K562 (cell line): ENCODE data around the gene MAST3. TPM values are rescaled to one million over a fixed set of nuclear protein-coding genes. Genes with fewer than 3 reads are reported as not detected.

Experiments
- ADNP ChIP-seq: fragments of 200-800 bp; sonication (Bioruptor generic); IDR thresholded peaks from 2 replicates; pipeline ENCODE4 v1.6.1; 2016; ENCODE audit warnings: missing genetic modification characterization, missing compliant biosample characterization
- ATF1 ChIP-seq, 2 experiments: fragments of 450-650 bp in 1 of 2; IDR thresholded peaks; 2 replicates each; pipeline ENCODE4 v1.6.1; 2016; ENCODE audit warnings: missing compliant biosample characterization in 1 of 2, missing genetic modification characterization in 1 of 2
- BCL6 ChIP-seq: fragments of 250-450 bp; sonication (Bioruptor Pico); IDR thresholded peaks from 2 replicates; pipeline ENCODE4 v1.4.0; 2020
- CTBP1 ChIP-seq: fragments of 450-650 bp; IDR thresholded peaks from 2 replicates; pipeline ENCODE4 v1.6.1; 2016; ENCODE audit warnings: borderline replicate concordance
- PML ChIP-seq: IDR thresholded peaks from 2 replicates; pipeline ENCODE4 v1.6.1; 2012; ENCODE audit warnings: low read length, inconsistent platforms
- SNRNP70 ChIP-seq: fragments of 200-400 bp; formaldehyde crosslinking; optimal IDR thresholded peaks from 2 replicates; pipeline ENCODE3; 2017; ENCODE audit warnings: low read depth, low read length
- SRSF3 ChIP-seq: fragments of 200-400 bp; formaldehyde crosslinking; IDR thresholded peaks from 2 replicates; pipeline ENCODE4 v1.6.1; 2016; ENCODE audit warnings: mild to moderate bottlenecking, low read length, moderate library complexity; ENCODE audit not compliant: insufficient read depth
- XRCC5 ChIP-seq: fragments of 200-400 bp; formaldehyde crosslinking; IDR thresholded peaks from 2 replicates; pipeline ENCODE4 v1.6.1; 2017; ENCODE audit warnings: low read depth, mild to moderate bottlenecking, low read length
- ZSCAN29 ChIP-seq: fragments of 450-650 bp; IDR thresholded peaks from 2 replicates; pipeline ENCODE4 v1.6.1; 2017
- polyA plus RNA-seq, 8 experiments: library from polyadenylated mRNA; depleted of rRNA in 4 of 8; stranded (reverse) in 5 of 8; unstranded in 3 of 8; fragments of >200 nt; fragmentation: Nextera tagmentation in 2 of 8; fragmentation: Illumina TruSeq in 1 of 8; extraction: Ambion mirVana in 2 of 8; extraction: Trizol in 1 of 8; gene quantifications; 2 replicates each; pipeline versions ENCODE4 v1.2.1 to v1.2.3, GENCODE V29; 2011 to 2014; ENCODE audit warnings: inconsistent platforms in 1 of 8, missing spikeins in 1 of 8
- total RNA-seq, 7 experiments: library from RNA; depleted of rRNA in 6 of 7; stranded (reverse); fragments of >200 nt in 6 of 7; fragmentation: Illumina TruSeq in 2 of 7; extraction: Trizol in 2 of 7; gene quantifications; 2 replicates each; pipeline versions ENCODE4 v1.2.1 to v1.2.3, GENCODE V29; 2011 to 2021; ENCODE audit warnings: low replicate concordance in 1 of 7
- TF ChIP-seq, protein P1 (sequence below): fragments of 450-650 bp; IDR thresholded peaks from 2 replicates; pipeline ENCODE4 v1.6.1; 2016; ENCODE audit warnings: mild to moderate bottlenecking, moderate library complexity
- TF ChIP-seq, protein P2 (sequence below): fragments of 250-450 bp; sonication (Bioruptor Pico); IDR thresholded peaks from 2 replicates; pipeline ENCODE4 v1.5.0; 2020; ENCODE audit warnings: mild to moderate bottlenecking, borderline replicate concordance
- TF ChIP-seq, protein P3 (sequence below): fragments of 450-650 bp; IDR thresholded peaks from 2 replicates; pipeline ENCODE4 v1.7.1; 2018; ENCODE audit warnings: mild to moderate bottlenecking, low read depth; ENCODE audit not compliant: partially characterized antibody

Gene MAST3
- total and polyA plus RNA-seq, 9 of the 15 experiments (the other 6 are each of a cell fraction or from before 2014, with no cell fraction given) = 0.94 to 9.9 (median 2.4) TPM

DNA sequence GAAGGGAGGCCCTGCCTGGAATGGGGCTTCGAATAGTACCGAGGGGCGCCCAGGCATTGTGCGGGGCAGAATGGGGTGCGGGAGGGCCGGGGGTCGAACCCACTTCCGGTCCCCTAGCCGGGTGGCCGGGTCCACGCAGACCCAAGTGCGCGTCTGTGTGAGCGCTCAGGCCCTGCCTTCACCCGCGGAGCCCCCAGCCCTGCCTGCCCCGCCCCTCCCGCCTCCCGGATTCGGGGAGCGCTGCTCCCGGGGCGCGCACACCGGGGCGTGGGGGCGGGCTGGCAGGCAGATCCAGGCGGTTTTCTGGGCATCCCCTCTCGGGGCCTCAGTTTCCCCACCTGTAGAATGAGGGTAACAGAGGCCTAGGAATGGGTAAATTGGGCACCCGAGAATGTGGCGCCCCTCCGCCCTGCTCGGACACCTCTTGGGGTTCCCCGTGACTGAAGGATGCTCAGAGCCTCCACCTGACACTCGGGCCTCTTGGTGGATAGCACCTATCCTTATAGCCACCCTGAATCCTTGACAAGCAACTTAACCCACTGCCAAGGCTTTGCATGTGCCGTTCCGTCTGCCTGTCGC is 56.1 kb downstream of the MAST3 start (continued):
- TF ChIP-seq, protein P1, sequence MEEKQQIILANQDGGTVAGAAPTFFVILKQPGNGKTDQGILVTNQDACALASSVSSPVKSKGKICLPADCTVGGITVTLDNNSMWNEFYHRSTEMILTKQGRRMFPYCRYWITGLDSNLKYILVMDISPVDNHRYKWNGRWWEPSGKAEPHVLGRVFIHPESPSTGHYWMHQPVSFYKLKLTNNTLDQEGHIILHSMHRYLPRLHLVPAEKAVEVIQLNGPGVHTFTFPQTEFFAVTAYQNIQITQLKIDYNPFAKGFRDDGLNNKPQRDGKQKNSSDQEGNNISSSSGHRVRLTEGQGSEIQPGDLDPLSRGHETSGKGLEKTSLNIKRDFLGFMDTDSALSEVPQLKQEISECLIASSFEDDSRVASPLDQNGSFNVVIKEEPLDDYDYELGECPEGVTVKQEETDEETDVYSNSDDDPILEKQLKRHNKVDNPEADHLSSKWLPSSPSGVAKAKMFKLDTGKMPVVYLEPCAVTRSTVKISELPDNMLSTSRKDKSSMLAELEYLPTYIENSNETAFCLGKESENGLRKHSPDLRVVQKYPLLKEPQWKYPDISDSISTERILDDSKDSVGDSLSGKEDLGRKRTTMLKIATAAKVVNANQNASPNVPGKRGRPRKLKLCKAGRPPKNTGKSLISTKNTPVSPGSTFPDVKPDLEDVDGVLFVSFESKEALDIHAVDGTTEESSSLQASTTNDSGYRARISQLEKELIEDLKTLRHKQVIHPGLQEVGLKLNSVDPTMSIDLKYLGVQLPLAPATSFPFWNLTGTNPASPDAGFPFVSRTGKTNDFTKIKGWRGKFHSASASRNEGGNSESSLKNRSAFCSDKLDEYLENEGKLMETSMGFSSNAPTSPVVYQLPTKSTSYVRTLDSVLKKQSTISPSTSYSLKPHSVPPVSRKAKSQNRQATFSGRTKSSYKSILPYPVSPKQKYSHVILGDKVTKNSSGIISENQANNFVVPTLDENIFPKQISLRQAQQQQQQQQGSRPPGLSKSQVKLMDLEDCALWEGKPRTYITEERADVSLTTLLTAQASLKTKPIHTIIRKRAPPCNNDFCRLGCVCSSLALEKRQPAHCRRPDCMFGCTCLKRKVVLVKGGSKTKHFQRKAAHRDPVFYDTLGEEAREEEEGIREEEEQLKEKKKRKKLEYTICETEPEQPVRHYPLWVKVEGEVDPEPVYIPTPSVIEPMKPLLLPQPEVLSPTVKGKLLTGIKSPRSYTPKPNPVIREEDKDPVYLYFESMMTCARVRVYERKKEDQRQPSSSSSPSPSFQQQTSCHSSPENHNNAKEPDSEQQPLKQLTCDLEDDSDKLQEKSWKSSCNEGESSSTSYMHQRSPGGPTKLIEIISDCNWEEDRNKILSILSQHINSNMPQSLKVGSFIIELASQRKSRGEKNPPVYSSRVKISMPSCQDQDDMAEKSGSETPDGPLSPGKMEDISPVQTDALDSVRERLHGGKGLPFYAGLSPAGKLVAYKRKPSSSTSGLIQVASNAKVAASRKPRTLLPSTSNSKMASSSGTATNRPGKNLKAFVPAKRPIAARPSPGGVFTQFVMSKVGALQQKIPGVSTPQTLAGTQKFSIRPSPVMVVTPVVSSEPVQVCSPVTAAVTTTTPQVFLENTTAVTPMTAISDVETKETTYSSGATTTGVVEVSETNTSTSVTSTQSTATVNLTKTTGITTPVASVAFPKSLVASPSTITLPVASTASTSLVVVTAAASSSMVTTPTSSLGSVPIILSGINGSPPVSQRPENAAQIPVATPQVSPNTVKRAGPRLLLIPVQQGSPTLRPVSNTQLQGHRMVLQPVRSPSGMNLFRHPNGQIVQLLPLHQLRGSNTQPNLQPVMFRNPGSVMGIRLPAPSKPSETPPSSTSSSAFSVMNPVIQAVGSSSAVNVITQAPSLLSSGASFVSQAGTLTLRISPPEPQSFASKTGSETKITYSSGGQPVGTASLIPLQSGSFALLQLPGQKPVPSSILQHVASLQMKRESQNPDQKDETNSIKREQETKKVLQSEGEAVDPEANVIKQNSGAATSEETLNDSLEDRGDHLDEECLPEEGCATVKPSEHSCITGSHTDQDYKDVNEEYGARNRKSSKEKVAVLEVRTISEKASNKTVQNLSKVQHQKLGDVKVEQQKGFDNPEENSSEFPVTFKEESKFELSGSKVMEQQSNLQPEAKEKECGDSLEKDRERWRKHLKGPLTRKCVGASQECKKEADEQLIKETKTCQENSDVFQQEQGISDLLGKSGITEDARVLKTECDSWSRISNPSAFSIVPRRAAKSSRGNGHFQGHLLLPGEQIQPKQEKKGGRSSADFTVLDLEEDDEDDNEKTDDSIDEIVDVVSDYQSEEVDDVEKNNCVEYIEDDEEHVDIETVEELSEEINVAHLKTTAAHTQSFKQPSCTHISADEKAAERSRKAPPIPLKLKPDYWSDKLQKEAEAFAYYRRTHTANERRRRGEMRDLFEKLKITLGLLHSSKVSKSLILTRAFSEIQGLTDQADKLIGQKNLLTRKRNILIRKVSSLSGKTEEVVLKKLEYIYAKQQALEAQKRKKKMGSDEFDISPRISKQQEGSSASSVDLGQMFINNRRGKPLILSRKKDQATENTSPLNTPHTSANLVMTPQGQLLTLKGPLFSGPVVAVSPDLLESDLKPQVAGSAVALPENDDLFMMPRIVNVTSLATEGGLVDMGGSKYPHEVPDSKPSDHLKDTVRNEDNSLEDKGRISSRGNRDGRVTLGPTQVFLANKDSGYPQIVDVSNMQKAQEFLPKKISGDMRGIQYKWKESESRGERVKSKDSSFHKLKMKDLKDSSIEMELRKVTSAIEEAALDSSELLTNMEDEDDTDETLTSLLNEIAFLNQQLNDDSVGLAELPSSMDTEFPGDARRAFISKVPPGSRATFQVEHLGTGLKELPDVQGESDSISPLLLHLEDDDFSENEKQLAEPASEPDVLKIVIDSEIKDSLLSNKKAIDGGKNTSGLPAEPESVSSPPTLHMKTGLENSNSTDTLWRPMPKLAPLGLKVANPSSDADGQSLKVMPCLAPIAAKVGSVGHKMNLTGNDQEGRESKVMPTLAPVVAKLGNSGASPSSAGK = no peak
- TF ChIP-seq ZSCAN29 (peak; percentile 95), BCL6 (CRISPR knock-in tag) (no peak), SRSF3 (no peak), PML (no peak), CTBP1 (peak; percentile 11; the same call in 1 of the 2 replicates), SNRNP70 (no peak), XRCC5 (no peak), ADNP (tag) (no peak), ATF1 (CRISPR knock-in tag; IDR thresholded peaks at IDR 0.05) (no peak), ATF1 (tag; IDR thresholded peaks at IDR 0.05) (no peak)
- TF ChIP-seq, protein P2, sequence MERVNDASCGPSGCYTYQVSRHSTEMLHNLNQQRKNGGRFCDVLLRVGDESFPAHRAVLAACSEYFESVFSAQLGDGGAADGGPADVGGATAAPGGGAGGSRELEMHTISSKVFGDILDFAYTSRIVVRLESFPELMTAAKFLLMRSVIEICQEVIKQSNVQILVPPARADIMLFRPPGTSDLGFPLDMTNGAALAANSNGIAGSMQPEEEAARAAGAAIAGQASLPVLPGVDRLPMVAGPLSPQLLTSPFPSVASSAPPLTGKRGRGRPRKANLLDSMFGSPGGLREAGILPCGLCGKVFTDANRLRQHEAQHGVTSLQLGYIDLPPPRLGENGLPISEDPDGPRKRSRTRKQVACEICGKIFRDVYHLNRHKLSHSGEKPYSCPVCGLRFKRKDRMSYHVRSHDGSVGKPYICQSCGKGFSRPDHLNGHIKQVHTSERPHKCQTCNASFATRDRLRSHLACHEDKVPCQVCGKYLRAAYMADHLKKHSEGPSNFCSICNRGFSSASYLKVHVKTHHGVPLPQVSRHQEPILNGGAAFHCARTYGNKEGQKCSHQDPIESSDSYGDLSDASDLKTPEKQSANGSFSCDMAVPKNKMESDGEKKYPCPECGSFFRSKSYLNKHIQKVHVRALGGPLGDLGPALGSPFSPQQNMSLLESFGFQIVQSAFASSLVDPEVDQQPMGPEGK (CRISPR knock-in tag) = no peak
- TF ChIP-seq, protein P3, sequence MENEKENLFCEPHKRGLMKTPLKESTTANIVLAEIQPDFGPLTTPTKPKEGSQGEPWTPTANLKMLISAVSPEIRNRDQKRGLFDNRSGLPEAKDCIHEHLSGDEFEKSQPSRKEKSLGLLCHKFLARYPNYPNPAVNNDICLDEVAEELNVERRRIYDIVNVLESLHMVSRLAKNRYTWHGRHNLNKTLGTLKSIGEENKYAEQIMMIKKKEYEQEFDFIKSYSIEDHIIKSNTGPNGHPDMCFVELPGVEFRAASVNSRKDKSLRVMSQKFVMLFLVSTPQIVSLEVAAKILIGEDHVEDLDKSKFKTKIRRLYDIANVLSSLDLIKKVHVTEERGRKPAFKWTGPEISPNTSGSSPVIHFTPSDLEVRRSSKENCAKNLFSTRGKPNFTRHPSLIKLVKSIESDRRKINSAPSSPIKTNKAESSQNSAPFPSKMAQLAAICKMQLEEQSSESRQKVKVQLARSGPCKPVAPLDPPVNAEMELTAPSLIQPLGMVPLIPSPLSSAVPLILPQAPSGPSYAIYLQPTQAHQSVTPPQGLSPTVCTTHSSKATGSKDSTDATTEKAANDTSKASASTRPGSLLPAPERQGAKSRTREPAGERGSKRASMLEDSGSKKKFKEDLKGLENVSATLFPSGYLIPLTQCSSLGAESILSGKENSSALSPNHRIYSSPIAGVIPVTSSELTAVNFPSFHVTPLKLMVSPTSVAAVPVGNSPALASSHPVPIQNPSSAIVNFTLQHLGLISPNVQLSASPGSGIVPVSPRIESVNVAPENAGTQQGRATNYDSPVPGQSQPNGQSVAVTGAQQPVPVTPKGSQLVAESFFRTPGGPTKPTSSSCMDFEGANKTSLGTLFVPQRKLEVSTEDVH = no peak
